SKM-1 treated with dmso at 0.1 percent for 144 hours (cell line): ENCODE measurements around the gene FRZB.

Experiments
- DNase-seq: peaks from one replicate; lab custom pipeline; 2025; ENCODE audit not compliant: unreplicated experiment; lab: John Stamatoyannopoulos, UW

Gene FRZB

GRCh38 chr2:182804128-182804527 is 62.3 kb downstream of the FRZB start:
- no peak for DNase-seq

GRCh38 chr2:182798736-182799135 is 67.7 kb downstream of the FRZB start:
- no peak for DNase-seq

GRCh38 chr2:182792441-182792840 is 74.0 kb downstream of the FRZB start:
- DNase-seq: no peak

- no peak for DNase-seq
These were observed 81.7 kb downstream of the FRZB start for GRCh38 chr2:182784777-182785176.

- DNase-seq: no peak
These were observed 82.3 kb downstream of the FRZB start for GRCh38 chr2:182784058-182784706.
